ENCODE results near the gene RASSF4.

The RASSF4 gene

GRCh38 chr10:44954962-44955361 lies 4.6 kb upstream of the RASSF4 start:
- no peaks in the 10 kb centered on the region for H3K27me3 ChIP-seq (ENCODE audit: low read depth, low read length)
- H3K4me1 ChIP-seq (ENCODE audit: low read length), result peaks cover 19% of the 10 kb centered on the region
- no peak overlapping the region for H3K27ac ChIP-seq (ENCODE audit: low read length)
- H3K9ac ChIP-seq (ENCODE audit: low read length), result no peak overlapping the region
- H3K4me2 ChIP-seq (ENCODE audit: low read length), result no peak overlapping the region
- peaks cover 5% of the 10 kb centered on the region for H3K36me3 ChIP-seq (replicated peaks; ENCODE audit: low read depth, low read length)
- no peak for TF ChIP-seq EZH2phosphoT487 (IDR thresholded peaks at IDR 0.05; ENCODE audit: low read depth)
- no peak for TF ChIP-seq CTCF (IDR thresholded peaks at IDR 0.05; ENCODE audit: low read depth, low read length)
- H2AFZ ChIP-seq (ENCODE audit: low read depth, low read length), result no peak overlapping the region
- H3K9me3 ChIP-seq (ENCODE audit: insufficient read depth, low read length), result no peaks in the 10 kb centered on the region
- no peaks in the 10 kb centered on the region for H4K20me1 ChIP-seq (ENCODE audit: insufficient read depth, low read length)
- H3K4me3 ChIP-seq (ENCODE audit: low read length), result no peak overlapping the region
- peaks cover 8% of the 10 kb centered on the region for H3K79me2 ChIP-seq (ENCODE audit: low read length)

GRCh38 chr10:44955413-44956070 lies 4.1 kb upstream of the RASSF4 start:
- no peaks in the 10 kb centered on the region for H3K9me3 ChIP-seq (ENCODE audit: insufficient read depth, low read length)
- no peaks in the 10 kb centered on the region for H3K27me3 ChIP-seq (ENCODE audit: low read depth, low read length)
- H3K4me3 ChIP-seq (ENCODE audit: low read length), result no peak overlapping the region
- H3K79me2 ChIP-seq (ENCODE audit: low read length), result peaks cover 8% of the 10 kb centered on the region
- peaks cover 5% of the 10 kb centered on the region for H3K36me3 ChIP-seq (replicated peaks; ENCODE audit: low read depth, low read length)
- no peak overlapping the region for H3K27ac ChIP-seq (ENCODE audit: low read length)
- no peak overlapping the region for H3K4me2 ChIP-seq (ENCODE audit: low read length)
- no peak overlapping the region for H2AFZ ChIP-seq (ENCODE audit: low read depth, low read length)
- H3K4me1 ChIP-seq (ENCODE audit: low read length), result peaks cover 16% of the 10 kb centered on the region
- TF ChIP-seq CTCF (IDR thresholded peaks at IDR 0.05; ENCODE audit: low read depth, low read length), result no peak
- H4K20me1 ChIP-seq (ENCODE audit: insufficient read depth, low read length), result no peaks in the 10 kb centered on the region
- H3K9ac ChIP-seq (ENCODE audit: low read length), result no peak overlapping the region

GRCh38 chr10:44956226-44956625 lies 3.4 kb upstream of the RASSF4 start:
- H3K27me3 ChIP-seq (ENCODE audit: low read depth, low read length), result no peaks in the 10 kb centered on the region

More at GRCh38 chr10:44956226-44956625, 3.4 kb upstream of the RASSF4 start:
- peaks cover 5% of the 10 kb centered on the region for H3K36me3 ChIP-seq (replicated peaks; ENCODE audit: low read depth, low read length)
- no peak overlapping the region for H3K27ac ChIP-seq (ENCODE audit: low read length)
- peaks cover 8% of the 10 kb centered on the region for H3K79me2 ChIP-seq (ENCODE audit: low read length)
- peaks cover 21% of the 10 kb centered on the region for H3K4me1 ChIP-seq (ENCODE audit: low read length)
- no peak overlapping the region for H3K4me3 ChIP-seq (ENCODE audit: low read length)
- no peak for TF ChIP-seq EZH2phosphoT487 (IDR thresholded peaks at IDR 0.05; ENCODE audit: low read depth)
- TF ChIP-seq CTCF (IDR thresholded peaks at IDR 0.05; ENCODE audit: low read depth, low read length), result no peak
- no peak overlapping the region for H3K4me2 ChIP-seq (ENCODE audit: low read length)
- no peak overlapping the region for H3K9ac ChIP-seq (ENCODE audit: low read length)
- H2AFZ ChIP-seq (ENCODE audit: low read depth, low read length), result no peak overlapping the region
- H4K20me1 ChIP-seq (ENCODE audit: insufficient read depth, low read length), result no peaks in the 10 kb centered on the region
- H3K9me3 ChIP-seq (ENCODE audit: insufficient read depth, low read length), result no peaks in the 10 kb centered on the region

Measured in OCI-LY3 (cell line).